BJ (cell line): ENCODE results near the gene BTBD10. TPM values are rescaled to one million over a fixed set of nuclear protein-coding genes. Genes with fewer than 3 reads are reported as not detected.

Experiments used
- CTCF ChIA-PET: fragments of 350-600 bp; formaldehyde crosslinking; extraction: SDS; loops from one replicate; lab custom pipeline; 2021; ENCODE audit warnings: antibody characterized with exemption, inconsistent platforms; lab: Yijun Ruan, JAX
- POLR2A ChIA-PET: fragments of 300-600 bp; sonication (Branson Sonifier 250); formaldehyde crosslinking; extraction: SDS; loops from one replicate; lab custom pipeline; 2021; ENCODE audit warnings: antibody characterized with exemption; lab: Charles Lee
- DNase-seq: peaks from one replicate; pipeline ENCODE4 v3.0.0-alpha.2; 2011; ENCODE audit warnings: low read depth
- H3K27me3 ChIP-seq: 2 replicates; pipeline ENCODE4 v1.6.0; 2011; ENCODE audit warnings: low read length; ENCODE audit not compliant: control insufficient read depth, insufficient read depth
- H3K36me3 ChIP-seq: 2 replicates; pipeline ENCODE4 v1.5.1; 2011; ENCODE audit warnings: low read length; ENCODE audit not compliant: control insufficient read depth, insufficient read depth
- H3K4me3 ChIP-seq: 2 replicates; pipeline ENCODE4 v1.5.1; 2011; ENCODE audit warnings: low read depth, mild to moderate bottlenecking, control low read depth, low read length
- polyA plus RNA-seq: library from polyadenylated mRNA; depleted of rRNA; stranded (reverse); fragments of >200 nt; gene quantifications from 2 replicates; pipeline ENCODE4 v1.2.3, GENCODE V29; 2011
- TF ChIP-seq, protein P1 (sequence below): IDR thresholded peaks from 2 replicates; pipeline ENCODE4 v1.5.1; 2011; ENCODE audit warnings: low read depth, mild to moderate bottlenecking, control low read depth, inconsistent platforms, low read length, moderate library complexity; ENCODE audit not compliant: insufficient read depth

BTBD10 gene
- polyA plus RNA-seq, 1 experiment = 26.9 TPM

GRCh38 chr11:13376838-13377237 lies 86.2 kb downstream of the BTBD10 start:
- CTCF ChIA-PET = interaction anchor here (1.4 to 2.4 kb wide), 2 partner anchors 8 to 10 kb away, joined by 4 to 16 read pairs; no protein-coding TSS in a partner anchor
- 0 out of 2 replicates have a peak, but pooled peaks cover 2% of the 10 kb centered on the region for H3K36me3 ChIP-seq

DNA sequence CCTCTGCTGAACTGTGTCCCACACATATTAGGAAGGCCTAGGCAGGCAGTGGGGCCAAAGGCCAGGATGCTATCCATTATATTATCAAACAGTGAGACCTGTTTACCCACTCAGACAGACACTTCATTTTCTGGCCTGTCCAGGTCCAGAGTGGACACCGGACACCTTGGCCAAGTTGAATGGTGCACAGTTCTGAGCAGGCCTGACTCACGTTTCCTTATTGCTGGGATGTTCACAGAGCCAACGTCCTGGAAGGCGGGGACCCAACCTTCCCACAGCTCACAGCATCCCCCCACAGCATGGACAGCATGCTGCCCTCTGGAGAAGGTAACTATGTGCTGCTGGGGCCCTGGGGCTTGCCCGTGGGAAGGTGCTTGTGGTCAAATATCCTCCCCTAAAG lies 86.6 kb downstream of the BTBD10 start:
- TF ChIP-seq, protein P1, sequence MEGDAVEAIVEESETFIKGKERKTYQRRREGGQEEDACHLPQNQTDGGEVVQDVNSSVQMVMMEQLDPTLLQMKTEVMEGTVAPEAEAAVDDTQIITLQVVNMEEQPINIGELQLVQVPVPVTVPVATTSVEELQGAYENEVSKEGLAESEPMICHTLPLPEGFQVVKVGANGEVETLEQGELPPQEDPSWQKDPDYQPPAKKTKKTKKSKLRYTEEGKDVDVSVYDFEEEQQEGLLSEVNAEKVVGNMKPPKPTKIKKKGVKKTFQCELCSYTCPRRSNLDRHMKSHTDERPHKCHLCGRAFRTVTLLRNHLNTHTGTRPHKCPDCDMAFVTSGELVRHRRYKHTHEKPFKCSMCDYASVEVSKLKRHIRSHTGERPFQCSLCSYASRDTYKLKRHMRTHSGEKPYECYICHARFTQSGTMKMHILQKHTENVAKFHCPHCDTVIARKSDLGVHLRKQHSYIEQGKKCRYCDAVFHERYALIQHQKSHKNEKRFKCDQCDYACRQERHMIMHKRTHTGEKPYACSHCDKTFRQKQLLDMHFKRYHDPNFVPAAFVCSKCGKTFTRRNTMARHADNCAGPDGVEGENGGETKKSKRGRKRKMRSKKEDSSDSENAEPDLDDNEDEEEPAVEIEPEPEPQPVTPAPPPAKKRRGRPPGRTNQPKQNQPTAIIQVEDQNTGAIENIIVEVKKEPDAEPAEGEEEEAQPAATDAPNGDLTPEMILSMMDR = no peak

More at GRCh38 chr11:13376838-13377237, 86.2 kb downstream of the BTBD10 start:
- DNase-seq = no peak
- TF ChIP-seq, protein P1 = no peak
- no peak overlapping the region for H3K4me3 ChIP-seq
- POLR2A ChIA-PET = no interaction called here
- H3K27me3 ChIP-seq = no peaks in the 10 kb centered on the region

GRCh38 chr11:13375798-13376197 lies 87.2 kb downstream of the BTBD10 start:
- ChIA-PET POLR2A (no interaction called here), CTCF (interaction anchor here (0.5 to 2.4 kb wide), 5 partner anchors 9 to 202 kb away, joined by 3 to 16 read pairs (median 3); no protein-coding TSS in a partner anchor)
- no peak for DNase-seq
- Histone ChIP-seq H3K27me3 (no peaks in the 10 kb centered on the region), H3K4me3 (no peak overlapping the region), H3K36me3 (0 out of 2 replicates have a peak, but pooled peaks cover 2% of the 10 kb centered on the region)
- TF ChIP-seq, protein P1 = no peak

More for the DNA sequence above, 86.6 kb downstream of the BTBD10 start:
- Histone ChIP-seq H3K27me3 (no peaks in the 10 kb centered on the region), H3K36me3 (0 out of 2 replicates have a peak, but pooled peaks cover 2% of the 10 kb centered on the region), H3K4me3 (no peak overlapping the region)
- CTCF ChIA-PET = interaction anchor here (0.8 to 2.4 kb wide), 3 partner anchors 8 to 16 kb away, joined by 3 to 16 read pairs (median 4); no protein-coding TSS in a partner anchor
- DNase-seq = no peak
- POLR2A ChIA-PET = no interaction called here

DNA sequence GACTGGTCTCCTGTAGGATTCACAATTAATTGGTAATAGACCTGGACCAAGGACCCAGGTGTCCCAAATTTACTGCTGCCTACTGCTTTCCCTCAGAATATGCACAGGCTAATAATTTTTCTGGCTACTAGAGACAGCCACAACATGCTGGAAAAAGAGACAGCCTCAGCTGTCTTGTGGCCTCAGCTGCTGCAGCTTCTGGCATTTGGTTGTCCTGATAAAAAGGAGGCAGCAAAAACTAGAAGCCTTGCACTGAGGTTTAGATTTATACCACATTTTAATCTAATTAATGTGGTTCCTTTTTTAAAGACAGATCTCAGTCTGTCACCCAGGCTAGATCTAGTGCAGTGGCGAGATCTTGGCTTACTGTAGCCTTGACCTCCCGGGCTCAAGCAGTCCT lies 89.8 kb downstream of the BTBD10 start:
- POLR2A ChIA-PET = no interaction called here
- CTCF ChIA-PET = interaction anchor here (0.6 to 2.2 kb wide), 6 partner anchors 10 to 38 kb away, joined by 3 to 11 read pairs (median 4); no protein-coding TSS in a partner anchor
- H3K36me3 ChIP-seq = 0 out of 2 replicates have a peak, but pooled peaks cover 2% of the 10 kb centered on the region
- TF ChIP-seq, protein P1 = no peak
- H3K4me3 ChIP-seq = no peak overlapping the region
- no peaks in the 10 kb centered on the region for H3K27me3 ChIP-seq
- DNase-seq = no peak

DNA sequence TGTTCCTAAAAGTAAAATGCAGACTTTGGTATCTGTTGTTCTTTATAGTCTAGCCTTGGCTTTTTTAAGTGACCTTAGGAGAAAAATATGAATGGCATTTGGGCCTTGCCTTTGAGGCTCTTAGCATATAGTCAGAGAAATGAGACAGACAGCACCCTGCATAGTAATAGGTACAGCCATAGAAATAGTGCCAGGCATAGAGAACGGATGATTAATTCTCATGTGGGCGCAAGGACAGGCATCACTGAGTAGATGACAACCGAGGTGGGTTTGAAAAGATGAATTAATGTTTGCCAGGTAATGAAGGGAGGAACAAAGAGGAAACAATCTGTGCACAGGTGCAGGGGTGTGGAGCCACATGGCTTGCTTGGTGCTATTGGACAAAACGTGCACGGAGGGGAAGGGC lies 95.0 kb downstream of the BTBD10 start:
- POLR2A ChIA-PET = interaction anchor here (0.8 kb wide), 1 partner anchor 14 kb away, joined by 3 read pairs; no protein-coding TSS in a partner anchor

More for the DNA sequence above, 95.0 kb downstream of the BTBD10 start:
- Histone ChIP-seq H3K27me3 (no peaks in the 10 kb centered on the region), H3K4me3 (no peak overlapping the region), H3K36me3 (no peaks in the 10 kb centered on the region)
- DNase-seq = peak; percentile 5
- TF ChIP-seq, protein P1 = no peak
- CTCF ChIA-PET = interaction anchor here (1.0 kb wide), 1 partner anchor 17 kb away, joined by 3 read pairs; no protein-coding TSS in a partner anchor
